DND-41 (cell line): ENCODE measurements around the gene UBP1.

Source experiments
- EZH2 ChIP-seq: IDR thresholded peaks from 3 replicates; pipeline ENCODE4 v1.6.1; 2012; ENCODE audit warnings: borderline replicate concordance, low read depth, mild to moderate bottlenecking, moderate library complexity, low read length, inconsistent platforms; ENCODE audit not compliant: severe bottlenecking
- TF ChIP-seq, protein P1 (sequence below): IDR thresholded peaks from 2 replicates; pipeline ENCODE4 v1.5.1; 2012; ENCODE audit warnings: borderline replicate concordance, low read length, moderate library complexity, mild to moderate bottlenecking; ENCODE audit not compliant: poor library complexity, severe bottlenecking; ENCODE audit errors: extremely low read depth

DNA sequence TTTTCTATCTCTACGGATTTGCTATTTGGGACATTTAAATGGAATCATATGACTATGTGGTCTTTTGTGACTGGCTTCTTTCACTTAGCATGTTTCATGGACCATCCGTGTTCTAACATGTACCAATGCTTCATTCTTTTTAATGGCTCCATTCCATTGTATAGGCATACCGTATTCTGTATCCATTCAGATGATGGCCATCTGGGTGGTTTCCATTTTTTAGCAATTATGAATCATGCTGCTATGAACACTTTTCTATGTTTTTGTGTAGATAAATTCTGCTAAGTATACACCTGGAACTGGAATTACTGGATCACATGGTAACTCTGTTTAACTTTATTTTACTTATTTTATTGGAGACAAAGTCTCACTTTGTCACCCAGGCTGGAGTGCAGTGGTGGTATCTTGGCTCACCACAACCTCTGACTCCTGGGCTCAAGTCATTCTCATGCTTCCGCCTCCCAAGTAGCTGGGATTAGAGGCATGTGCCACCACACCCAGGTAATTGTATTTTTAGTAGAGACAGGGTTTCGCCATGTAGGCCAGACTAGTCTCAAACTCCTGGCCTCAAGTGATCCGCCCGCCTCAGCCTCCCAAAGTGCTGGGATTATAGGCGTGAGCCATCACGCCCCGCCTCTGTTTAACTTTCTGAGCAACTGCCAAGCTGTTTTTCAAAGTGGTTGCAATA, 13.4 kb downstream of the UBP1 start:
- TF ChIP-seq, protein P1, sequence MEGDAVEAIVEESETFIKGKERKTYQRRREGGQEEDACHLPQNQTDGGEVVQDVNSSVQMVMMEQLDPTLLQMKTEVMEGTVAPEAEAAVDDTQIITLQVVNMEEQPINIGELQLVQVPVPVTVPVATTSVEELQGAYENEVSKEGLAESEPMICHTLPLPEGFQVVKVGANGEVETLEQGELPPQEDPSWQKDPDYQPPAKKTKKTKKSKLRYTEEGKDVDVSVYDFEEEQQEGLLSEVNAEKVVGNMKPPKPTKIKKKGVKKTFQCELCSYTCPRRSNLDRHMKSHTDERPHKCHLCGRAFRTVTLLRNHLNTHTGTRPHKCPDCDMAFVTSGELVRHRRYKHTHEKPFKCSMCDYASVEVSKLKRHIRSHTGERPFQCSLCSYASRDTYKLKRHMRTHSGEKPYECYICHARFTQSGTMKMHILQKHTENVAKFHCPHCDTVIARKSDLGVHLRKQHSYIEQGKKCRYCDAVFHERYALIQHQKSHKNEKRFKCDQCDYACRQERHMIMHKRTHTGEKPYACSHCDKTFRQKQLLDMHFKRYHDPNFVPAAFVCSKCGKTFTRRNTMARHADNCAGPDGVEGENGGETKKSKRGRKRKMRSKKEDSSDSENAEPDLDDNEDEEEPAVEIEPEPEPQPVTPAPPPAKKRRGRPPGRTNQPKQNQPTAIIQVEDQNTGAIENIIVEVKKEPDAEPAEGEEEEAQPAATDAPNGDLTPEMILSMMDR, result no peak
- TF ChIP-seq EZH2, result no peak
